T-helper 2 cell treated with Interferon-gamma antibody and Interleukin-4, amounts not matched to agents 100 ng/mL and 5 ng/mL, for 36 hours (primary cell): ENCODE results near the gene TULP1. TPM values are rescaled to one million over a fixed set of nuclear protein-coding genes. Genes with fewer than 3 reads are reported as not detected.

Source experiments
- intact Hi-C: fragments of 100-400 bp; cut with micrococcal nuclease; formaldehyde crosslinking; loops from one replicate; pipeline ENCODE4 v1.15.1; 2023
- total RNA-seq: library from RNA; stranded (reverse); gene quantifications from 2 replicates; pipeline ENCODE4 v1.2.3, GENCODE V29; 2022

Gene TULP1
- total RNA-seq, 1 donor from 2014 or later = not detected

- intact Hi-C loops = loop anchor here (1.0 kb wide), 4 partner anchors 16 to 171 kb away; partner anchors contain the start of genes DEF6, FANCE and PPARD
These were observed 44.3 kb downstream of the TULP1 start, which contains the start of gene RPL10A for GRCh38 chr6:35468181-35468979. Gene RPL10A (plus strand): TSS chr6:35468401. CDS start chr6:35468435, 34 bp downstream.

DNA sequence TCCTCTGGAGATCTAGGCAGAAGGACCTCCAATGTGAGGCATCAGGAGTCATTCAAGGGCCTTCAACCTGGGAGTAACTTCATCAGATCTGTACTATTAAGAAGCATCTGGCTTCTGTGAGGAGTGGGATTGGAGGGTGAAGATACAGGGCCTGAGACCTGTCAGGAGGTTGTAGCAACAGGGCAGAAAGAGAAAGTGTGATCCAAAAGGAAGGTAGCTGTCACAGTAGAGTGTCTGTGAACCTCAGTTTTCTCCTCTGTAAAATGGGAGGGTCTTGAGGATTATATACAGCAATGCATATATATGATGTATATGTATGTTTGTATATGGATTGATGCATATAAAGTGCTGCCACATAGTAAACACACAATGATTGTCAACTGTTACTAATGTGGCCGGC is 47.0 kb downstream of the TULP1 start:
- intact Hi-C loops = no loop called here

DNA sequence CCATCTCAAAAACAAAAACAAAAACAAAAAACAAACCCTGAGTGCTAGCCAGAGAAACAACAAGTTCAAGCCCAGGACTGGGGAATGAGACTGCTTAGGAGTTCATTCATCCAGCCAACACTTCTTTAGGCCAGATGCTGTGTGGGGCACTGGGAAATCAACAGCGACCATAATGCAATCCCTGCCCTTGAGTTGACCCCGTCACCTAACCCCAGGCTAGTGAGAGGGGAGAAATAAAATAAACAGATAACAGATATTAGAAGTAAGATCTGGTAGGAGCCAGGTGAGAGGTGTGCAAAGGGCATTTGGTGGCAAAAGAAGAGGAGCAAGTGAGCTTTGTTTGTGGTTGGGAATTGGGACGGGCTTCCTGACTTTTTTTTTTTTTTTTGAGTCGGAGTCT is 49.4 kb downstream of the TULP1 start:
- intact Hi-C loops = no loop called here

DNA sequence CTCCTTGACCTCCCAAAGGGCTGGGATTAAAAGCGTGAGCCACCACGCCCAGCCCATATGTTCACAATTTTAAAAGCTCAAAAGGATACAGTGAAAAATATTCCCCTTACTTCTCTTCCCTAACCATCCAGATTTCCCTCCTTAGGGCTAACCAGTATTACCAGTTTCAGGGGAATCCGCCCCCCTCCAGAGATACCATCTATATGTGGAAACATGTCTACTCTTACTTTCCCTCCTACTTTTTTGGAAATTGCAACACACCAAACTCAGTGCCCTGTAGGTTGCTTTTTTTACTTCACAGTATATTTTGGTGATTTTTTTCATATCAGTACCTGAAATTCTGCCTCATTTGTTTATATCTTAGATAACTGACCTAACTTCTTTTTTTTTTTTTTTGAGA is 51.4 kb downstream of the TULP1 start:
- intact Hi-C loops = no loop called here

GRCh38 chr6:35457907-35458306 is 54.8 kb downstream of the TULP1 start:
- intact Hi-C loops = no loop called here

DNA sequence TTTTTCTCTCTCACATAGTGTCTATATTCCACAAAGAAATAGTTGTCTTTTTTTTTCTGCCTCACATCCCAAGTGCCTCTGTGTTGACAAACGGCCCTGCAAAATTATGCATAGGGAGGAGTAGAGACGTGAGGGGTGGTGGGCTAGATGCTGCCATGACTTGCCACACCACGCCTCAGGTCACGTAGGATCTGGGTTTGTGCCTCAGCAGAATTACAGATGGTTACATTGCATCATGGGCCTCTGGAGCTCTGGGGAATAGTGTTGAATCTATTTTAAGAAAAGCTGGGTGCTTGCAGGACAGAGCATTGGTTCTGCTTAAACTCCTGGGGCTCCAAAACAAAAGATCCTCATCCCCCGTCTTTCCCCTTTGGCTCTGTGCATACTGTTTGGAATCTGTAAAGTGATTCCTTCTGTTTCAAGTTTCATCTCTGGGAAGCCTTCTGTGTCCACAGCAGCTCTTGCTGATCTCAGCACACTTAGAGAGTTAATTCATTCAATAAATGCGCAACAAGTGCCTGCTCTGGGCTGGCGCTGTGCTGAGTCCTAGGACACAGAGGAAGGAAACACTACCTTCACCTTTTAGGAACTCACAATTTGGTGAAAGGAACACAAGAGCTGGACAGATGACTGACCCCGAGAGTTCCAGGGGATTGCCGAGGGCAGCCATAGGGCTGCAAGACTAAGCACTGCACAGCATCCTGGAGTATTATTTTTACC is 58.1 kb downstream of the TULP1 start:
- intact Hi-C loops = no loop called here

DNA sequence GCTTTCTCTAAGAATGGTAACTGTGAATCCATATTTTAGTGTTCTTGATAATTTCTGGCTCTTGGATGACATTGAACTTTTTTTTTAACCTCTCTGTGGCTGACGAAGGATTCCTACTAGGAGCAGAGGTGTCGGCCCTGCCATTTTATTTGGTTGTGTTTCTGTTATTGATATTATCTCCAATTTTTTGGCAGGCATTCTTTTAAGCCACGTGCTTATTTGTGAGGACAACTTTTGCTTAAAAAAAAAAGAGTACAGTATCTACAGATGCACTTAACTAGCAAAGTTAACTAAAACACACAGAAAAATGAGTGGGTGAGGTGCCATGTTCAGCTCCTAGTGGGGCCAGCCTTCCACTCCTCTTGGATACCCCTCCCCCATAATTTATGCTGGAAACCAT is 59.5 kb downstream of the TULP1 start:
- intact Hi-C loops = loop anchor here (2.0 kb wide), 1 partner anchor 34 kb away; no protein-coding TSS in a partner anchor

GRCh38 chr6:35452183-35453090 is 60.3 kb downstream of the TULP1 start, which contains the start of gene FANCE:
Gene FANCE (plus strand): TSS chr6:35452338. CDS start chr6:35452546, 208 bp downstream.
- intact Hi-C loops = loop anchor here (1.0 to 2.0 kb wide), 2 partner anchors 16 to 34 kb away; partner anchors contain the start of gene RPL10A

GRCh38 chr6:35451354-35452182 is 61.1 kb downstream of the TULP1 start:
- intact Hi-C loops = loop anchor here (1.0 to 2.0 kb wide), 2 partner anchors 17 to 33 kb away; partner anchors contain the start of gene RPL10A

DNA sequence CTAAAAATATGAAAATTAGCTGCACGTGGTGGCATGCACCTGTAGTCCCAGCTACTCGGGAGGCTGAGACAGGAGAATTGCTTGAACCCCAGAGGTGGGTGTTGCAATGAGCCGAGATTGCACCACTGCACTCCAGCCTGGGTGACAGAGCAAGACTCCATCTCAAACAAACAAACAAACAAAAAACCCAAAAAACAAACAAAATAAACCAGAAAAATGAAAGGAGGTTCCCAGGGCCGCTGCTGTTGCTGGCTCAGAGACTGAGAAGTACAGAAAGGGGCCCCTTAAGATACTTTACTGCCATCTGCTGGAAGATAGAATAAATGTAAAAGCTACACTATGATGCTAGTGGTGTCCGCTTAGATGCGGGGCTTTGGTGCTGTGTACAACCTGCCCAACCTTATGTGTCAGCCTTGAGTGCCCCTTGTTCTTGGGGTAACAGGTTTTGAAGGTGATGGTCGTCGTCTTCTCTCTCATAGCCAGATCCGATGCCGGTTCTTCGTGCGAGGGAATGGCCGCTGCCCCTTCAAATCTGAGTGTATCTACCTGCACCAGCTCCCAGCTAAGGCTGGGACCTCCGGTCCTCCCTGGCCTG is 63.3 kb downstream of the TULP1 start:
- intact Hi-C loops = loop anchor here (1.0 kb wide), 2 partner anchors 107 to 152 kb away; partner anchors contain the start of genes DEF6 and PPARD

GRCh38 chr6:35448191-35448590 is 64.5 kb downstream of the TULP1 start:
- intact Hi-C loops = no loop called here

Other genes starting within 250 kb of the TULP1 start
- gene DEF6, start 215.1 kb downstream of the TULP1 start, total RNA-seq = 204 and 209 TPM in 2 replicates
- gene PPARD, start 170.3 kb downstream of the TULP1 start, total RNA-seq = 18.0 and 19.9 TPM in 2 replicates
- gene FANCE, start 60.6 kb downstream of the TULP1 start, total RNA-seq = 14.9 and 15.4 TPM in 2 replicates
- gene RPL10A, start 44.5 kb downstream of the TULP1 start, total RNA-seq = 1,417 and 1,442 TPM in 2 replicates
- gene TEAD3, start 15.8 kb downstream of the TULP1 start, total RNA-seq = 0.14 and 0.23 TPM in 2 replicates
- gene FKBP5, start 176.0 kb upstream of the TULP1 start, total RNA-seq = 78.9 and 83.2 TPM in 2 replicates
- 0.86 and 0.91 TPM in 2 replicates for gene ARMC12, start 224.1 kb upstream of the TULP1 start, total RNA-seq